IPS DF 4.7 (cell line): ENCODE data around the gene SHROOM1.

Source experiments
- DNase-seq: peaks from one replicate; pipeline ENCODE4 v3.0.0-alpha.2; 2013; ENCODE audit warnings: low spot score; ENCODE audit errors: extremely low read depth

The SHROOM1 gene

DNA sequence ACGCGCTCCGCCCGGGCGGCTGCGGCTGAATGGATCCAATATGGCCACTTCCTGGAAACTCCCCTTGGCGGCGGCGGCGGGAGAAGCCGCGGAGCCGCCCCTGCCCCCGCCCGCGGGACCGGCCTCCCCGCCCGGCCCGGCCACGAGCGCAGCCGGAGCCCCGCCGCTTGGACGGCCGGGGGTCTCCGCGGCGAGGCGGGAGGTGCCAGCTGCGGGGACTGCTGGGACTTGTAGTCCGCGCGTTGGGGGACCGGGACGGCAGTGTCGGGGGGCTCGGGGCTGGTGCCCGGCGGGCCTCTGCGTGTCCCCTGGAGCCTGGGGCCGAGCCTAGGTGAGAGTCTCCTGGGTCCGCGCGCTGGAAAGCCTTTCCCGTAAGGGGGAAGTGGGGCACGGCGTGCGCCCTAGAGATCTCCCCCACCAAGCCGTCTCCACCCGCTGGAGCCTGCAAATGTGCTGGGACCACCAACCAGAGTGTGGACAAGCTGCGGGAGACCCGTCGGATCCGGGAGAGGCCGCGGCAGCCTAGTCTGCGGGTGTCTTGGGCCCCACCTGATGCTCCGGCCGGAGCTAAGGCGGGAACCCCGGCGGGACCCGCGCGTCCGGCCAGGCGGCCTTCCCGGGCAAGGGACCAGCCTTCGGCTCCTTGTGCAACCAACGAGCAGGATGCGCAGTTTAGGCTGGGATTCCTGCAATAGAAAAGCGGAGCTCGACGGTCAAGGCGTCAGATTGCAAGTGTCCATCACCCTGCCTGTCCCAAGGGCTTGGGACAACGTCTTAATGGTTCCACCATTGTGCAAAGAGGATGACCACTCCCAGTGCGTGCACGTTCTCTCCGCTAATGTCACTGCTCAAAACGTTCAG, 53.0 kb downstream of the SHROOM1 start, which contains the start of gene SEPTIN8:
Gene SEPTIN8 (minus strand): TSS at position 31 of the 861 bp plus-strand sequence. CDS start 102 bp downstream, outside the sequence.
- no peak for DNase-seq

DNA sequence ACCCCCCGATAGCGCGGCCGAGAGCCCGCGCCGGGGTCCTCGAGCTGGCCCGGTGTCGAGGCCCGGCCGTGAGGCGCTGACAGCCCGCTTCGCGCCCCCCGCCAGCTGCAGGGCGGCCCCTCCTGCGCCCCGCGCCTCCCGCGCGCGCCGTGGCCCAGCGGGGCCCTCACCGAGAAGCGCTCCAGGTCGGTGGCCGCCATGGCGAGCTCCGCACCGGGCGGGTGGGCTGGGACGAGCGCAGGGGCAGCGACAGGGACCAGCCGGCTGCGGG, 53.6 kb downstream of the SHROOM1 start:
- DNase-seq = no peak

DNA sequence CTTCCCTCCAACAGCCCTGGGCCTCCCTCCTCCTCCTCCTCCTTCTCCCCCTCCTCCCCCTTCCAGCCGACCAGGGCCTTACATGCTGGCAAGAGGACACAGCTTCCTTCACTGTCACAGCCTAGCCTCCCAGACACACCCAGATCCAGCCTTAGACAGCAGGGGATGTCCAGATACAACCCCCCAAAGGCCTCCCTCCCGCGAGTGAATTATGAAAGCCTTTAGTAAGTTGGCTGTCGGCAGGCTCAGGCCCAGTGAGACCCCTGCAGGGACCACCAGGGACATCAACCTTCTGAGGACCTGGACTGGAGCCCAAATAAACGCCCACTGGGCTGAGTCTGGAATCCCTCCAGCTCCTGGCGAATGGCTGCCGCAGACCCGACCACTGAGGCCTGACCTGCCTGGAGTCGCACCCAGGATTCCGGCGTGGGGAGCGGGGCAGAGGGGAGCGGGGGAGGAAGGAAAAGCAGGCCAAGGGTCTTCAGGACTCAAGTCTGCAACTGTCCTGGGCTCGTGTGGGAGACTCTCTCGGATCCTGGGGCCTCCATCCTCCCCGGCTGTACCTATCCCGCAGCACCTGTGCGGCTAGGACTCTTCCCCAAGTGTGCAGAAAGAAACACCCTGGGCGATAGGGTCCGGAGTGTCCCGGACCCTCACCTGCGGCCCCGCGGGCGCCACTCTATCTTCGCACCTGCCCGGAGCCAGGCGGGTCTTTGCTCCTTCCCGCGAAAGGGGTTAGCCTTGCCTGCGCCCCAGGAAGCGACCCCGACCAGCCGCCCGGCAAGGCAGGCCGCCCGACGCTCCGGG, 54.1 kb downstream of the SHROOM1 start:
- DNase-seq = no peak

DNA sequence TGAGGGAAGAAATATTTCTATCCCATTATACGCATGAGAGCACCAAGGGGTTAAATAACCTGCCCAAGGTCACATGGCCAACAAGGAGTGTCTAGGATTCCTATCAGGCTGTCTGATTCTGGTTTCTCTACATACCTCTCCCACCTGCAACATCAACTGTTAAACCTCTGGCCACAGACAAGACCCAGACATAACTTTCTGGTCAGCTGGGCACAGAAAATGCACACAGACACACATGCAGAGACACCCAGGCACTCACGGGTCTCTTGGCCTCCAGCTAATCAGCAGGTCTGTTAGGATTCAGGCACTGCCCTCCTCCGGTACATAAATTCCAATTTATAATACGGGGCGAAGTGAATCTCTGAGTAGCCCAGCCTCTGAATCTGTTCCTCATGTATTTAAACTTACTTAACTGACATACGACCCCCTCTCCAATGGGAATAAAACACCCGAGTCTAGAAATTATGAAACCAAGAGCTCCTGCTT, 54.9 kb downstream of the SHROOM1 start:
- DNase-seq = no peak

DNA sequence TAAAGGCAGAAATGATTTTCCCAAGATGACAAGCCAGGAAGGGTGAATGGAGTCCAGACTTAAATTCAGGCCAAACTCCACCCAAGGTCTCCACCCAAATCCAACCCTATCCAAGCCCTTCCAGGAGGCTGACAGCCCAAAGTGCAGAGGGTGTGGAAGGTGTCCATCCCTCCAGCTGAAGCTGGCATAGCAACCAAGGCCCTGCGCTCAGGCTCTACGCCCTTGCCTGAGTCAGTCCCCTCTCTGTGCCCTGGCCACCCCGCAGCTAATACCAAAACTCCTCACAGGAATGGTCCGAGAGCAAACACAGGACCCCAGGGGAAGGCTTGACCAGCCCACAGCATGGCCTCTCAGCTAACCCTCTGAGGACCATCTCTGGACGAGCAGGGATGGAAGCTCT, 55.6 kb downstream of the SHROOM1 start:
- DNase-seq = no peak

DNA sequence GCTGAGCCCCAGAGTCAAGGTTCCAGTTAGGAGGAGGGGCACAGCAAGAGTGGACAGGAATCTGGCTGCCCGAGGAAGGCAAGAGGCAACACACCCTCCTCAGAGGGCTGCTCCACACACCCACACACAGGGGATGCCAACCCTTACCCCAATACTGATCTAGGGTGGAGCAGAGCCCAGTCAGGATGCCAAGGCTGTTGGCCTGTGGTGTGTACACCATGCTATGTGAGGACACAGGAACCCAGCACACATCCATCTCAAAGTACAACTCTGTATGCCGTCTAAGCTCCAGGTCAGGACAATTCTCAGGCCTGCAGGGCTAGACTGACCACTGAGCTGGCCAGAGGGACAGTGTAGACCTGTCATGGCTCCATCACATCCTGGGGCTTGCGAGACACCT, 56.0 kb downstream of the SHROOM1 start:
- DNase-seq = no peak

DNA sequence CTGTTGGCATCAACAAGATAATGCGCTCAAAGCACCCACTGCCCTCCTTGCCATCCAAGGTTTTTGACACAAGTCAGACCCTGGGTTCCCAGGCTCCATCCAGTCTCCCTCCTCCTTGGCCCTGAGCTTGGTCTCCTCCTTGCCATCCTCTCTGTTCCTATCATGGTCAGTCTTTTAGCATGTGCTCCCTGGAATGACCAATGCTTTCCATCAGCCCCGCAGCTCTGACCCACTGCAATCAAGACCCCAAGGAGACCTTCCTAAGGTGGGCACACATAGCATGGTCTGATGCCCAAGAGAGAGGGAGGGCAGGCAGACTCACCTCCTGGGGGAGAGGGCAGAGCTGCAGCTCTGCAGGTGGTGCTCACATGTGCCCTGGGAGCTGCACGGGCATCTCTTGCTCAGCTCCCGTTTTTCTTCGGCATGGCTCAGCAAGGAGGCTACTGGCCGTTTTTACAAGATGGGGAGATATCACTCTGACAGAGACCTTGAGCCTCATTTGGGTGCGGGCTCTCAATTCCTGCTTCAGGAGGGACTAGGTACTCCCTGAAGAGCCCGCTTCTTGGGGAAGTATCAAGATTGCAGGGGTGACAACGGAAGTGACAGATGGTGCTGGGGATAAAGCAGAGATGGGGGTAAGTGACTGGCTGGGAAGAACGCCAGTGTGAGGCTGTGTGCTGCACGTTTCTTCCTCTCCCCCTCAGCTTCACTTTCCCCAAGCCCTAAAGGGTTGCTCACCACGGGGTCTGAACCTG, 56.7 kb downstream of the SHROOM1 start:
- DNase-seq = no peak

DNA sequence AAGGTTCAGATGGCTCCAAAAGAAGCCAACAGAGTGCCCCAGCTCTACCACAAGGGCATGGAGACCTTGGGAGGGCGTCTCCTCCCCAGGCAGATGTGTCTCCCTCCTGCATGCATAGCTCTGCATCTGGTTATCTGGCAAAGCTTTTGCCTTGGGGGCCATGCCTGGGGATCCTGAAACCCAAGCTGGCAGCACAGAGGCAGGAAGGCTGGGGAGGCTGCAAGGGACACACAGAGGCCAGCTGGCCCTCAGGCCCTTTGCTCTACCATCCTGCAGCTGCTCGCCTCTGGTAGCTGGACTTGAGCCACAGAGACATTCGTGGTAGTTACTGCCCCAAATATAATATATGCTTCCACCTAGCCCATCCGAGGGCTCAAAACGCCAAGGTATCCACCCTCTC, 57.3 kb downstream of the SHROOM1 start:
- no peak for DNase-seq

DNA sequence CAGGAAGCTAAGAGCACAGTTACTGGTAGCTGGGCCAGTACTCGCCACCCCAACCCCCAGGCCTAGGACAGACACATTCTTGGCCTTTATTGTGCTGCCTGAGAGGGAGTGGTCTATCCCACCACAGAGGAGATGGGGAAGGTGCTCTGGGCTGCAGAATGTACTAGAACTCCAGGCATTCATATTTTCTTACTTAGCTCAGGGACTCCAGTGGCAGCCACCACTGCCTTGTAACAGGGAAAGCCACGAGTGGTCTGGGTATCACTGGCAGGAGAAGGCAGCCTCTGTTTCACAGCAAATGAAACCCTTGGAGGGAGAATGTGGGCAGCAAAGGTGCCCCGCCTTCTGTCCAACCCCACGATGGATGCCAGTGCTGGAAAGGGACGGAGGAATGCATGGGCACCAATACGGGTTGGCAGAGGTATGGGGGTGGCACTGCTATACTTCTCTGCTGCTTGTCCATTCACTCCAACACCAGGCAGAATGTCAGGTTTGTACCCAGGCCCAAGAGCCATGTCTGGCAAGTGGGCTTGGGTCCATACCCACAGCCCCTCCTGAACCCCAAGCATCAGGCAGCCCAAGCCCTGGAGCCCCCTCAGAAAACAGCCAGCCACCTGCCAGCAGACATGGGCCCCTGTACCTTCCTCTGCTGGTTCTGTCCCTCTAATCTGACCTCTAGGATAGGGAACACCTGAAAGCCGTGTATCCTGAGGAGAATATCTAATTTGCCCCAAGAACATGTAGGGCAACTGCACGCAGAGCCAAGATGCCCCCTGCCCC, 58.0 kb downstream of the SHROOM1 start:
- no peak for DNase-seq
